RWPE2 (cell line): Measurements from ENCODE around the gene ENTR1.

Experiments used
- ATAC-seq: fragments of 200-7000 bp; cut with Tn5 transposase; 3 replicates; pipeline ENCODE4 v1.9.1; 2021; ENCODE audit warnings: low read depth
- DNase-seq: peaks from one replicate; pipeline ENCODE4 v3.0.0-alpha.2; 2020; ENCODE audit warnings: low spot score
- H3K27ac ChIP-seq: fragments of 450-650 bp; 2 replicates; pipeline ENCODE4 v1.5.1; 2017; ENCODE audit warnings: mild to moderate bottlenecking; ENCODE audit not compliant: poor library complexity, severe bottlenecking
- H3K27me3 ChIP-seq: fragments of 250-450 bp; sonication (Bioruptor Pico); 2 replicates; pipeline ENCODE4 v1.5.1; 2021; ENCODE audit warnings: mild to moderate bottlenecking, moderate library complexity; ENCODE audit not compliant: insufficient read depth, poor library complexity, severe bottlenecking
- H3K36me3 ChIP-seq: fragments of 250-450 bp; sonication (Bioruptor Pico); 2 replicates; pipeline ENCODE4 v1.5.1; 2020; ENCODE audit warnings: low read depth, mild to moderate bottlenecking, moderate library complexity
- H3K4me1 ChIP-seq: fragments of 250-450 bp; sonication (Bioruptor Pico); 2 replicates; pipeline ENCODE4 v1.5.1; 2021; ENCODE audit warnings: mild to moderate bottlenecking, moderate library complexity; ENCODE audit not compliant: insufficient read depth, poor library complexity, severe bottlenecking
- H3K4me3 ChIP-seq: fragments of 250-450 bp; sonication (Bioruptor Pico); 2 replicates; pipeline ENCODE4 v1.5.1; 2021; ENCODE audit warnings: mild to moderate bottlenecking, moderate library complexity; ENCODE audit not compliant: severe bottlenecking
- H3K9me3 ChIP-seq: fragments of 250-450 bp; sonication (Bioruptor Pico); 2 replicates; pipeline ENCODE4 v1.5.1; 2021; ENCODE audit warnings: mild to moderate bottlenecking, moderate library complexity; ENCODE audit not compliant: severe bottlenecking
- CTCF ChIP-seq: fragments of 450-650 bp; IDR thresholded peaks from one replicate; pipeline ENCODE4 v1.5.1; 2017; ENCODE audit warnings: mild to moderate bottlenecking, moderate library complexity; ENCODE audit not compliant: poor library complexity, severe bottlenecking

ENTR1 gene

DNA sequence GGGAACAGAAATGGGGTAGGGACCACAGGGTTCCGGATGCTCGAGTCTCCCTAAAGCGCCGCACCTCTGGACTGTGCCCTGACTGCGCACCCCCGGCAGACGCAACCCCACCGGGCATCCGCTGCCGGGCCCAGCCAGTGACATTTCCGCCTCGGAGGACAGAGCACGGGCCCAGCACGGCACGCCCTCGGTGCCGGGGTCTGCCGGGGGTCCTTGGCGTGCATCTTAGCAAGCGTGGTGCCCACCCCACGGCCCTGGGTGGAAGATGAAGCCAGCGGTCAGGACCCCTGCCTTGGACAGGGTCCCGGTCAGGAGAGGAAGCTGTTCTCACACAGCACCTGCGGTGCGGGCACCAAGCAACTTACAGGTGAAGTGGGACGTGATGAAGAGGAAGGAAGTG lies 22.2 kb upstream of the ENTR1 start:
- H3K9me3 ChIP-seq, result no peaks in the 10 kb centered on the region
- peaks cover 2% of the 10 kb centered on the region for H3K4me1 ChIP-seq
- no peak overlapping the region for H3K4me3 ChIP-seq
- peak; percentile 58 for DNase-seq
- H3K27me3 ChIP-seq, result no peaks in the 10 kb centered on the region
- TF ChIP-seq CTCF, result no peak
- H3K36me3 ChIP-seq, result peaks cover 31% of the 10 kb centered on the region
- H3K27ac ChIP-seq, result no peak overlapping the region
- ATAC-seq, result no peak

GRCh38 chr9:136431782-136432350 lies 21.5 kb upstream of the ENTR1 start:
- H3K27ac ChIP-seq, result no peak overlapping the region
- no peaks in the 10 kb centered on the region for H3K27me3 ChIP-seq
- no peak for TF ChIP-seq CTCF
- no peaks in the 10 kb centered on the region for H3K4me1 ChIP-seq
- DNase-seq (peak; percentile 62), ATAC-seq (no peak)
- H3K4me3 ChIP-seq, result no peak overlapping the region
- H3K36me3 ChIP-seq, result peaks cover 24% of the 10 kb centered on the region
- no peaks in the 10 kb centered on the region for H3K9me3 ChIP-seq

DNA sequence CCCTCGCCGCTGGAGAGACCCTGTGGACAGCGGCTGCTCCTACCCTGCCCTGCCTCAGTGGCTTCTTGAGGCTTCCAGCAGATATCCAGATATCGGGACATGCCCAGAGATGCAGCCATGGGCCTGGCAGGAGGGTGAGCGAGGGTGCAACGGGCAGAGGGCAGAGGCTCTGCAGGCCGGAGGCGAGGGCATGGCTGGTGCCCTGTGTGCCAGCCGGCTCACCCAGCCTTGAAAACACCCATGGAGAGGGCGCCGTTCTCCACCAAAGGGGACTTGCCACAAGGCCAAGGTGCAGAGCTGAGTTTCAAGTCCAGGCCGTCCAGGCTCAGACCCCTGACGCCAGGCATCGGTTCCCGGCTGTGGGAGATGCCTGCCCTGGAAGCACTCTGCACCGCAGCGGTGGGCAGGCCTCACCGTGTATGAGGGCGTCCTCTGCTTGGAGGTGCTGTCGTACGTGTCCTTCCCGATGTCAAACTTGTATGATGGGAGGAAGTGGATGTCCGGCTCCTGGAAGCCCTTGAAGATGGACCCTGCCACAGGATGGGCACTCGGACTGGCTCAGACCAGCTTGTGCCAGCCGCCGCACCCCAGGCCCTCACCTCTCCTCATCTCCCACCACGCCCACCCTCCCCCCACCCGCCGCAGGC lies 20.3 kb upstream of the ENTR1 start:
- DNase-seq, result no peak
- H3K9me3 ChIP-seq, result no peaks in the 10 kb centered on the region
- H3K4me1 ChIP-seq, result no peaks in the 10 kb centered on the region
- no peak overlapping the region for H3K4me3 ChIP-seq
- H3K36me3 ChIP-seq, result peaks cover 17% of the 10 kb centered on the region; the same call in 1 of the 2 replicates
- ATAC-seq, result no peak; the same call in 2 of the 3 replicates
- TF ChIP-seq CTCF, result no peak
- no peaks in the 10 kb centered on the region for H3K27me3 ChIP-seq
- no peak overlapping the region for H3K27ac ChIP-seq

- ATAC-seq, result 0 out of 3 replicates have a peak, but pooled peaks have one; percentile 11
- no peak for TF ChIP-seq CTCF
- Histone ChIP-seq H3K4me1 (no peaks in the 10 kb centered on the region), H3K27me3 (no peaks in the 10 kb centered on the region), H3K4me3 (no peak overlapping the region), H3K9me3 (no peaks in the 10 kb centered on the region), H3K27ac (no peak overlapping the region), H3K36me3 (peaks cover 17% of the 10 kb centered on the region)
- DNase-seq, result no peak
These were observed 19.5 kb upstream of the ENTR1 start for GRCh38 chr9:136429683-136430491.
